IPS-20b (cell line): ENCODE measurements around the gene PZP.
"Not testable (repeated sequence)": the region's sequence is repeated elsewhere in the genome, so short reads cannot be mapped to it uniquely, and the experiment has no call there.

Experiments
- H3K27ac ChIP-seq: one replicate; pipeline ENCODE4 v1.5.1; 2013; ENCODE audit warnings: low read length
- H3K27me3 ChIP-seq: 2 replicates; pipeline ENCODE4 v1.6.1; 2013; ENCODE audit warnings: mild to moderate bottlenecking, low read length, inconsistent platforms; ENCODE audit not compliant: insufficient read depth
- H3K36me3 ChIP-seq: 2 replicates; pipeline ENCODE4 v1.6.1; 2013; ENCODE audit warnings: low read depth, mild to moderate bottlenecking, inconsistent platforms, low read length, moderate library complexity; ENCODE audit not compliant: insufficient read depth
- H3K4me1 ChIP-seq: 2 replicates; pipeline ENCODE4 v1.6.1; 2013; ENCODE audit warnings: mild to moderate bottlenecking, control low read depth, inconsistent platforms, low read length, moderate library complexity; ENCODE audit not compliant: insufficient read depth
- H3K4me3 ChIP-seq: 2 replicates; pipeline ENCODE4 v1.5.1; 2013; ENCODE audit warnings: mild to moderate bottlenecking, low read length, inconsistent platforms
- H3K9ac ChIP-seq: 2 replicates; pipeline ENCODE4 v1.6.1; 2013; ENCODE audit warnings: low read depth, mild to moderate bottlenecking, inconsistent platforms, low read length, moderate library complexity
- H3K9me3 ChIP-seq: 2 replicates; pipeline ENCODE4 v1.6.1; 2013; ENCODE audit warnings: mild to moderate bottlenecking, low read depth, low read length, inconsistent platforms; ENCODE audit not compliant: insufficient read depth

The PZP gene

DNA sequence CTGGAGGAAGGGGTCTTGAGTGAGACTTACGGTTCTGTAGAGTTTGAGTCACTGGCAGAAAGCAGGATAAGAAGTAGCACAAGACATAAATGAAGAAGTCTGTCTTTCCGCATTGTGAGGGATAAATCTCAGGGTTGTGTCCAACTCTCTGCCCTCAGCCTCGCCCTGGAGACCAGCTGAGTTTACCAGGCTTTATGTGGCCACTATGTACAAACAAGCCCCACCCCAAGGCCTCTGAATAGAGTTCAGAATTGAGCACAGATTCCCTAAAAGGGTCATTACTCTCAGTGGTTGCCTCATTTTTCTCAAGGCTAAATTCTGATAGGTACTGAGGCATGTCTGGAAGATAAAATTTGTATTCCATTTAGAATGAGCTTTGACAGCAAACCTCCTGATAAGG, at the start of gene PZP:
PZP (minus strand) TSS at position 167 of the 400 bp plus-strand sequence; CDS start at position 113, 54 bp downstream.
- H3K36me3 ChIP-seq, result no peaks in the 10 kb centered on the region
- no peaks in the 10 kb centered on the region for H3K4me1 ChIP-seq
- H3K27ac ChIP-seq, result no peak within 1 kb of the TSS
- no peaks in the 10 kb centered on the region for H3K9me3 ChIP-seq
- H3K9ac ChIP-seq, result no peak within 1 kb of the TSS
- no peak within 1 kb of the TSS for H3K4me3 ChIP-seq
- H3K27me3 ChIP-seq, result no peaks in the 10 kb centered on the region

DNA sequence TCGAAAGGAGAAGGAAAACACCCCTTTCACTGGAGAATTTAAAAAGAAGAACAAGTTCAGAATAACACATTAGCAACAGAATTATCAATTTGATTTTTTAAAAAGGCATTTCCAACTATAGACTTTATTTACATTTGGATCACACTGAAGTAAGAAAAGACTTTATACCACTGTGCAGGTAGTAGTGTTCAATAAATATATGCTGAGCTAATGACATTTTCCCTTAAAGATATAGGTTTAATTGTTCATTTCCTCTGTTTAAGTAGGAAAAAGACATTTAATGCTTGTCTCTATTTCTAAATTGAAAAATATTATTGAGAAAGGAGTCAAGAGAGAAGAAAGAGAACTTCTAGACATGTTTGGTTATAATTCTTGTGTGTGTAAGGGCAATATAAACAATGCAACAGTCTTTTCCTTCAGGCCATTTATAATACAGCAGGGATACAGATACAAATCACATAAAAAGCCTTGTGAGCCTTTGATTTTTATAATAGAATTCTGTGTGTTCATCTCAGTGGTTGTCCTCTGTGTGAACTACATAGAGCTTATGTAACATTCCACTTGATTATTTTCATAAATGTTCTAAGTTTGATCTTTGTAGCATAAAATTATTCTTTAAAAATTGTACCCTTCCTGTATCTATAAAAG, 48.7 kb upstream of the PZP start:
- Histone ChIP-seq H3K4me1 (peaks cover 20% of the 10 kb centered on the region), H3K27ac (no peak overlapping the region), H3K4me3 (no peak overlapping the region), H3K36me3 (no peaks in the 10 kb centered on the region), H3K9me3 (no peaks in the 10 kb centered on the region), H3K9ac (no peak overlapping the region), H3K27me3 (no peaks in the 10 kb centered on the region)

GRCh38 chr12:9256341-9256740, 48.1 kb upstream of the PZP start:
- no peaks in the 10 kb centered on the region for H3K27me3 ChIP-seq
- no peak overlapping the region for H3K4me3 ChIP-seq
- no peak overlapping the region for H3K27ac ChIP-seq
- no peak overlapping the region for H3K9ac ChIP-seq
- peaks cover 20% of the 10 kb centered on the region for H3K4me1 ChIP-seq
- no peaks in the 10 kb centered on the region for H3K36me3 ChIP-seq
- no peaks in the 10 kb centered on the region for H3K9me3 ChIP-seq

GRCh38 chr12:9255837-9256236, 47.6 kb upstream of the PZP start:
- no peak overlapping the region for H3K27ac ChIP-seq
- H3K9me3 ChIP-seq, result no peaks in the 10 kb centered on the region
- H3K4me3 ChIP-seq, result no peak overlapping the region
- H3K9ac ChIP-seq, result no peak overlapping the region
- H3K4me1 ChIP-seq, result peaks cover 20% of the 10 kb centered on the region
- no peaks in the 10 kb centered on the region for H3K27me3 ChIP-seq
- no peaks in the 10 kb centered on the region for H3K36me3 ChIP-seq

- no peaks in the 10 kb centered on the region for H3K36me3 ChIP-seq
- H3K9ac ChIP-seq, result no peak overlapping the region
- no peak overlapping the region for H3K27ac ChIP-seq
- no peaks in the 10 kb centered on the region for H3K9me3 ChIP-seq
- no peaks in the 10 kb centered on the region for H3K27me3 ChIP-seq
- H3K4me1 ChIP-seq, result peaks cover 20% of the 10 kb centered on the region
- H3K4me3 ChIP-seq, result no peak overlapping the region
Observed at GRCh38 chr12:9253464-9253863, 45.3 kb upstream of the PZP start.

- not testable (repeated sequence) for H3K27ac ChIP-seq, H3K9ac ChIP-seq, H3K4me3 ChIP-seq, H3K9me3 ChIP-seq, H3K27me3 ChIP-seq, H3K36me3 ChIP-seq
- peaks cover 20% of the 10 kb centered on the region for H3K4me1 ChIP-seq
Observed at GRCh38 chr12:9252791-9253190, 44.6 kb upstream of the PZP start.

- Histone ChIP-seq H3K36me3 (no peaks in the 10 kb centered on the region), H3K4me1 (peaks cover 19% of the 10 kb centered on the region), H3K9ac (no peak overlapping the region), H3K9me3 (no peaks in the 10 kb centered on the region), H3K4me3 (no peak overlapping the region), H3K27me3 (no peaks in the 10 kb centered on the region), H3K27ac (no peak overlapping the region)
Observed at GRCh38 chr12:9252256-9252655, 44.1 kb upstream of the PZP start.

DNA sequence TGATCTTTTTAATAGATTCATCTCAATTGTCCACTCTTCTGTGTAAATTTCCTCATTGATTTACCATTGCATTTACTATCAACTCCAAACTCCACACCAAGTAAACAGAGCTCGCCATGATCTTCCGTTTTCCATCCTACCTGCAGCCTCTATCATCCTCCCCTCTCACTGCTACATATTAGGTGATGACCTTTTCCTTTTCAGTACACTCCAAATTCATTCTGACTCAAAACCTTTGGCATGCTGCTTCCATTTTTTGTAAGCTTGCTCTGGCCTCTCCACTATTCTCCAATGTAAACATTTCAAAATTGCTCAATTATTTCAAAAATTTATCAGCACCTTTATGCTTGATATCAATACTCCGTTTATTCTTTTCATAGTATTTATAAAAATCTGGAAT, 40.2 kb upstream of the PZP start:
- H3K27me3 ChIP-seq, result no peaks in the 10 kb centered on the region
- H3K4me1 ChIP-seq, result 0 out of 2 replicates have a peak, but pooled peaks cover 2% of the 10 kb centered on the region
- no peaks in the 10 kb centered on the region for H3K36me3 ChIP-seq
- H3K27ac ChIP-seq, result no peak overlapping the region
- H3K9ac ChIP-seq, result no peak overlapping the region
- no peak overlapping the region for H3K4me3 ChIP-seq
- H3K9me3 ChIP-seq, result no peaks in the 10 kb centered on the region

DNA sequence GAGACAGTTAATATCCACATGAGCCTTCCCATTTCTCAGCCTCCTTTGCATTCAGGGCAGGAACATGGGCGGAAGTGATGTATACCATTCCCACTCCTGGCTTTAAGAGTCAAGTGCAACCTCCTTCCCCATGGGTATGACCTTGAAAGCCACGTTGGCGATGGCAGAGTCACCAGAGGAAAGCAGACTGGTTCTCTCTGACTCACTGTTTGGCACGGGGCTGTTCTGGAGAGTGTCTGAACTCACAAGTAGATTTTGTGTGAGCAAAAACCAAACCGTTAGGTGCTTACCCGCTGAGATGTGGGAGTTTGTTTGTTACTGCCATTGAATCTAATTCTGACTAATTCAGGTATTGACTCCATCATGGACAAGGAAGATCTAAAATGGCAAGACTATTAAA, 36.7 kb upstream of the PZP start:
- no peaks in the 10 kb centered on the region for H3K9me3 ChIP-seq
- no peaks in the 10 kb centered on the region for H3K36me3 ChIP-seq
- no peak overlapping the region for H3K27ac ChIP-seq
- H3K27me3 ChIP-seq, result no peaks in the 10 kb centered on the region
- no peaks in the 10 kb centered on the region for H3K4me1 ChIP-seq
- H3K4me3 ChIP-seq, result no peak overlapping the region
- no peak overlapping the region for H3K9ac ChIP-seq

- Histone ChIP-seq H3K9ac (no peak overlapping the region), H3K4me3 (no peak overlapping the region), H3K4me1 (no peaks in the 10 kb centered on the region), H3K9me3 (no peaks in the 10 kb centered on the region), H3K36me3 (no peaks in the 10 kb centered on the region), H3K27ac (no peak overlapping the region), H3K27me3 (no peaks in the 10 kb centered on the region)
Observed at GRCh38 chr12:9243999-9244649, 35.9 kb upstream of the PZP start.

- H3K9ac ChIP-seq, result no peak overlapping the region
- no peaks in the 10 kb centered on the region for H3K27me3 ChIP-seq
- H3K9me3 ChIP-seq, result no peaks in the 10 kb centered on the region
Observed at GRCh38 chr12:9241301-9241700, 33.1 kb upstream of the PZP start.

DNA sequence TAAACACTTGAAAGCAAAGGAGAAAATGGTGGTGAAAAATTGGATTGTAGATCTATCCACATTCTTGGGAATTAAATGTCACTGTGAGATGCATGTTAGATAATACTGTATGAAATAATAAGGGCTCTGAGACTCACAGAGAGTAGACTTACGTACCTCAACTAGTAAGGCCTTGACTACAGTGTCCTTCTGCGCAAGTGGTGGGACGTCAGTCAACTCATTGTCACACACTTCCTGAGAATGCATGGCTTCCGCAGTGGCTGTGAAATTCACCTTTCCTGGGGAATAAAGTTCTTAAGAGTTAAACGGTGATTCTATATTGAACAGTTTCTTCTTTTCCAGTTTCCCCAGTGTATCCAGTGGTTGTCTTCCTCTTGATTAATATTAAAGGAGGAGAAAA, 32.6 kb upstream of the PZP start:
- no peaks in the 10 kb centered on the region for H3K36me3 ChIP-seq
- H3K27ac ChIP-seq, result no peak overlapping the region
- no peaks in the 10 kb centered on the region for H3K9me3 ChIP-seq
- no peak overlapping the region for H3K4me3 ChIP-seq
- H3K4me1 ChIP-seq, result no peaks in the 10 kb centered on the region
- no peaks in the 10 kb centered on the region for H3K27me3 ChIP-seq
- no peak overlapping the region for H3K9ac ChIP-seq

More at GRCh38 chr12:9241301-9241700, 33.1 kb upstream of the PZP start:
- Histone ChIP-seq H3K36me3 (no peaks in the 10 kb centered on the region), H3K4me3 (no peak overlapping the region), H3K4me1 (no peaks in the 10 kb centered on the region), H3K27ac (no peak overlapping the region)
